GM12878 (cell line): ENCODE measurements around the gene ZBTB38. TPM values are rescaled to one million over a fixed set of nuclear protein-coding genes. Genes with fewer than 3 reads are reported as not detected.
A peak's percentile ranks its signal among the peaks of the same experiment; 100 is the strongest.

Source experiments
- ATF7 ChIP-seq: fragments of 450-650 bp; IDR thresholded peaks from 2 replicates; pipeline ENCODE4 v1.6.1; 2016; ENCODE audit warnings: low read depth, mild to moderate bottlenecking
- BRCA1 ChIP-seq: IDR thresholded peaks from 2 replicates; pipeline ENCODE4 v1.6.1; 2011; ENCODE audit warnings: low read depth, low read length, improper control_type of control experiment
- CTCF ChIP-seq, 3 experiments: IDR thresholded peaks in 2 of 3; conservative IDR thresholded peaks in 1 of 3; 2 replicates each; pipeline ENCODE4 v1.5.1; 2011; ENCODE audit warnings: low read depth in 3 of 3, low read length in 3 of 3, mild to moderate bottlenecking in 3 of 3, control low read depth in 2 of 3, moderate library complexity in 2 of 3, inconsistent platforms in 1 of 3, mixed read lengths in 1 of 3; ENCODE audit not compliant: control insufficient read depth in 2 of 3, insufficient read depth in 1 of 3; ENCODE audit errors: extremely low read depth in 1 of 3
- EGR1 ChIP-seq, 2 experiments: IDR thresholded peaks; 1 replicate in 1 of 2; 2 replicates in 1 of 2; pipeline ENCODE4 v1.6.1; 2011 to 2012; ENCODE audit warnings: low read depth in 2 of 2, low read length in 2 of 2, borderline replicate concordance in 1 of 2, mild to moderate bottlenecking in 1 of 2, moderate library complexity in 1 of 2
- FOXK2 ChIP-seq: fragments of 450-650 bp; IDR thresholded peaks from 2 replicates; pipeline ENCODE4 v1.6.1; 2017; ENCODE audit warnings: mild to moderate bottlenecking, moderate library complexity
- MXI1 ChIP-seq: fragments of 150-350 bp; IDR thresholded peaks from 2 replicates; pipeline ENCODE4 v1.6.1; 2011; ENCODE audit warnings: low read depth, mild to moderate bottlenecking, inconsistent platforms, low read length, improper control_type of control experiment
- NKRF ChIP-seq: fragments of 450-650 bp; conservative IDR thresholded peaks from 2 replicates; pipeline ENCODE4 v1.6.1; 2017; ENCODE audit warnings: mild to moderate bottlenecking, moderate library complexity
- NR2F1 ChIP-seq: fragments of 450-650 bp; conservative IDR thresholded peaks from 2 replicates; pipeline ENCODE4 v1.6.1; 2017; ENCODE audit warnings: mild to moderate bottlenecking
- RELA ChIP-seq: fragments of 450-650 bp; IDR thresholded peaks from 2 replicates; pipeline ENCODE4 v1.8.0; 2014; ENCODE audit warnings: borderline replicate concordance; ENCODE audit not compliant: partially characterized antibody
- RFX5 ChIP-seq: IDR thresholded peaks from 2 replicates; pipeline ENCODE4 v1.6.1; 2011; ENCODE audit warnings: low read depth, low read length, improper control_type of control experiment
- RUNX3 ChIP-seq: IDR thresholded peaks from 2 replicates; pipeline ENCODE4 v1.6.1; 2012; ENCODE audit warnings: low read length, inconsistent platforms
- STAT3 ChIP-seq: IDR thresholded peaks from 2 replicates; pipeline ENCODE4 v1.6.1; 2011; ENCODE audit warnings: low read depth, low read length, improper control_type of control experiment
- SUZ12 ChIP-seq: fragments of 200-600 bp; sonication (generic); IDR thresholded peaks from one replicate; pipeline ENCODE4 v1.6.1; 2018; ENCODE audit warnings: antibody characterized with exemption, mild to moderate bottlenecking; ENCODE audit not compliant: unreplicated experiment
- TARDBP ChIP-seq: IDR thresholded peaks from 2 replicates; pipeline ENCODE4 v1.6.1; 2016; ENCODE audit warnings: borderline replicate concordance
- polyA plus RNA-seq, 11 experiments: library from polyadenylated mRNA; depleted of rRNA in 4 of 11; unstranded in 6 of 11; stranded (reverse) in 5 of 11; fragments of >200 nt; fragmentation: Nextera tagmentation in 4 of 11; fragmentation: Illumina TruSeq in 1 of 11; extraction: Ambion mirVana in 4 of 11; extraction: Trizol in 1 of 11; gene quantifications; 1 replicate in 1 of 11; 2 replicates in 10 of 11; pipeline versions ENCODE4 v1.2.1 to v1.2.3, GENCODE V29; 2011 to 2016; ENCODE audit warnings: inconsistent platforms in 2 of 11, missing spikeins in 2 of 11, low read depth in 1 of 11
- total RNA-seq, 4 experiments: library from RNA; depleted of rRNA in 3 of 4; stranded (reverse); fragments of >200 nt in 3 of 4; fragmentation: Illumina TruSeq in 1 of 4; extraction: Trizol in 1 of 4; gene quantifications; 2 replicates each; pipeline versions ENCODE4 v1.2.1 to v1.2.3, GENCODE V29; 2013 to 2021
- TF ChIP-seq, protein P1 (sequence below): fragments of 450-650 bp; formaldehyde crosslinking; IDR thresholded peaks from 2 replicates; pipeline ENCODE4 v1.4.0; 2020; ENCODE audit warnings: mild to moderate bottlenecking, moderate library complexity
- TF ChIP-seq, protein P2 (sequence below): IDR thresholded peaks from 2 replicates; pipeline ENCODE4 v1.6.1; 2012; ENCODE audit warnings: improper control_type of control experiment, low read depth, low read length; ENCODE audit not compliant: insufficient replicate concordance

Gene ZBTB38
- total and polyA plus RNA-seq, 10 of the 15 experiments (the other 5 are each of a cell fraction or from before 2014, with no cell fraction given) = 34.2 to 115 (median 88.6) TPM

GRCh38 chr3:141403576-141403975, 35.3 kb downstream of the ZBTB38 start (continued):
- TF ChIP-seq MXI1 = no peak
- TF ChIP-seq, protein P1, sequence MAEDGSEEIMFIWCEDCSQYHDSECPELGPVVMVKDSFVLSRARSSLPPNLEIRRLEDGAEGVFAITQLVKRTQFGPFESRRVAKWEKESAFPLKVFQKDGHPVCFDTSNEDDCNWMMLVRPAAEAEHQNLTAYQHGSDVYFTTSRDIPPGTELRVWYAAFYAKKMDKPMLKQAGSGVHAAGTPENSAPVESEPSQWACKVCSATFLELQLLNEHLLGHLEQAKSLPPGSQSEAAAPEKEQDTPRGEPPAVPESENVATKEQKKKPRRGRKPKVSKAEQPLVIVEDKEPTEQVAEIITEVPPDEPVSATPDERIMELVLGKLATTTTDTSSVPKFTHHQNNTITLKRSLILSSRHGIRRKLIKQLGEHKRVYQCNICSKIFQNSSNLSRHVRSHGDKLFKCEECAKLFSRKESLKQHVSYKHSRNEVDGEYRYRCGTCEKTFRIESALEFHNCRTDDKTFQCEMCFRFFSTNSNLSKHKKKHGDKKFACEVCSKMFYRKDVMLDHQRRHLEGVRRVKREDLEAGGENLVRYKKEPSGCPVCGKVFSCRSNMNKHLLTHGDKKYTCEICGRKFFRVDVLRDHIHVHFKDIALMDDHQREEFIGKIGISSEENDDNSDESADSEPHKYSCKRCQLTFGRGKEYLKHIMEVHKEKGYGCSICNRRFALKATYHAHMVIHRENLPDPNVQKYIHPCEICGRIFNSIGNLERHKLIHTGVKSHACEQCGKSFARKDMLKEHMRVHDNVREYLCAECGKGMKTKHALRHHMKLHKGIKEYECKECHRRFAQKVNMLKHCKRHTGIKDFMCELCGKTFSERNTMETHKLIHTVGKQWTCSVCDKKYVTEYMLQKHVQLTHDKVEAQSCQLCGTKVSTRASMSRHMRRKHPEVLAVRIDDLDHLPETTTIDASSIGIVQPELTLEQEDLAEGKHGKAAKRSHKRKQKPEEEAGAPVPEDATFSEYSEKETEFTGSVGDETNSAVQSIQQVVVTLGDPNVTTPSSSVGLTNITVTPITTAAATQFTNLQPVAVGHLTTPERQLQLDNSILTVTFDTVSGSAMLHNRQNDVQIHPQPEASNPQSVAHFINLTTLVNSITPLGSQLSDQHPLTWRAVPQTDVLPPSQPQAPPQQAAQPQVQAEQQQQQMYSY = no peak
- peak; percentile 68 for TF ChIP-seq RUNX3
- TF ChIP-seq, protein P2, sequence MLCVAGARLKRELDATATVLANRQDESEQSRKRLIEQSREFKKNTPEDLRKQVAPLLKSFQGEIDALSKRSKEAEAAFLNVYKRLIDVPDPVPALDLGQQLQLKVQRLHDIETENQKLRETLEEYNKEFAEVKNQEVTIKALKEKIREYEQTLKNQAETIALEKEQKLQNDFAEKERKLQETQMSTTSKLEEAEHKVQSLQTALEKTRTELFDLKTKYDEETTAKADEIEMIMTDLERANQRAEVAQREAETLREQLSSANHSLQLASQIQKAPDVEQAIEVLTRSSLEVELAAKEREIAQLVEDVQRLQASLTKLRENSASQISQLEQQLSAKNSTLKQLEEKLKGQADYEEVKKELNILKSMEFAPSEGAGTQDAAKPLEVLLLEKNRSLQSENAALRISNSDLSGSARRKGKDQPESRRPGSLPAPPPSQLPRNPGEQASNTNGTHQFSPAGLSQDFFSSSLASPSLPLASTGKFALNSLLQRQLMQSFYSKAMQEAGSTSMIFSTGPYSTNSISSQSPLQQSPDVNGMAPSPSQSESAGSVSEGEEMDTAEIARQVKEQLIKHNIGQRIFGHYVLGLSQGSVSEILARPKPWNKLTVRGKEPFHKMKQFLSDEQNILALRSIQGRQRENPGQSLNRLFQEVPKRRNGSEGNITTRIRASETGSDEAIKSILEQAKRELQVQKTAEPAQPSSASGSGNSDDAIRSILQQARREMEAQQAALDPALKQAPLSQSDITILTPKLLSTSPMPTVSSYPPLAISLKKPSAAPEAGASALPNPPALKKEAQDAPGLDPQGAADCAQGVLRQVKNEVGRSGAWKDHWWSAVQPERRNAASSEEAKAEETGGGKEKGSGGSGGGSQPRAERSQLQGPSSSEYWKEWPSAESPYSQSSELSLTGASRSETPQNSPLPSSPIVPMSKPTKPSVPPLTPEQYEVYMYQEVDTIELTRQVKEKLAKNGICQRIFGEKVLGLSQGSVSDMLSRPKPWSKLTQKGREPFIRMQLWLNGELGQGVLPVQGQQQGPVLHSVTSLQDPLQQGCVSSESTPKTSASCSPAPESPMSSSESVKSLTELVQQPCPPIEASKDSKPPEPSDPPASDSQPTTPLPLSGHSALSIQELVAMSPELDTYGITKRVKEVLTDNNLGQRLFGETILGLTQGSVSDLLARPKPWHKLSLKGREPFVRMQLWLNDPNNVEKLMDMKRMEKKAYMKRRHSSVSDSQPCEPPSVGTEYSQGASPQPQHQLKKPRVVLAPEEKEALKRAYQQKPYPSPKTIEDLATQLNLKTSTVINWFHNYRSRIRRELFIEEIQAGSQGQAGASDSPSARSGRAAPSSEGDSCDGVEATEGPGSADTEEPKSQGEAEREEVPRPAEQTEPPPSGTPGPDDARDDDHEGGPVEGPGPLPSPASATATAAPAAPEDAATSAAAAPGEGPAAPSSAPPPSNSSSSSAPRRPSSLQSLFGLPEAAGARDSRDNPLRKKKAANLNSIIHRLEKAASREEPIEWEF = no peak
- no peak for TF ChIP-seq TARDBP
- TF ChIP-seq EGR1 (IDR thresholded peaks at IDR 0.05; ENCODE audit: borderline replicate concordance in 1 of 2, low read depth in 2 of 2, low read length in 2 of 2) = no peak
- no peak for TF ChIP-seq BRCA1
- no peak for TF ChIP-seq SUZ12
- TF ChIP-seq STAT3 = no peak
- peak; percentile 60; the same call in 1 of the 2 replicates for TF ChIP-seq ATF7
- TF ChIP-seq FOXK2 = no peak
- no peak for TF ChIP-seq CTCF (IDR thresholded peaks at IDR 0.05 in 2 of 3, conservative IDR thresholded peaks at IDR 0.05 in 1 of 3; ENCODE audit: control insufficient read depth in 2 of 3, extremely low read depth in 1 of 3, insufficient read depth in 1 of 3, low read depth in 3 of 3, low read length in 3 of 3)
- no peak for TF ChIP-seq RFX5
- no peak for TF ChIP-seq RELA
- TF ChIP-seq NR2F1 = peak; percentile 56
- TF ChIP-seq NKRF = no peak
